ENCODE data around the gene FHOD3.
"Not testable (repeated sequence)": the region's sequence is repeated elsewhere in the genome, so short reads cannot be mapped to it uniquely, and the experiment has no call there.

The FHOD3 gene

GRCh38 chr18:36348331-36348730, 50.8 kb downstream of the FHOD3 start:
- DNase-seq (ENCODE audit: low read depth in 3 of 3, low spot score in 1 of 3) = no peak

DNA sequence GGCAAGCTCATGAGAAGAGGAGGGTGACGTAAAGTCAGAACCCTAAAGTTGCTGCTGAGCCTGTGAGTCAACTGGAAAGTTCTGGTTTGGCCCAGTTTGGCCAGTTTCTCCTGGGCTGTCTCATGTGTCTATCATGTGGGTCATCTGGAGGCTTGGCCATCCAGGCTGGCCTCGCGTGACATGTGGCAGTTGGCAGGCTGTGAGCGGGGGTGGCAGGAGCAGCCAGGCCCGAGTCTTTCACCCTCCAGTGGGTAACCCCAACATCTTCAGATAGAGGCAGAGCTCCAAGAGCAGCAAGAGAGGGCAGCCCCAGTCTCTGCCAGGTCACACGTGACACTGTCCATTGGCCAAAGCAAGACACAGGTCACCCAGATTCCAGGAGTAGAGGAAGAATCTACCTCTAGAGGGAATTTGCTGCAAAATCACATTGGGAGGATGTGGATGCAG, 51.5 kb downstream of the FHOD3 start:
- no peak for DNase-seq (ENCODE audit: low read depth in 3 of 3, low spot score in 1 of 3)

DNA sequence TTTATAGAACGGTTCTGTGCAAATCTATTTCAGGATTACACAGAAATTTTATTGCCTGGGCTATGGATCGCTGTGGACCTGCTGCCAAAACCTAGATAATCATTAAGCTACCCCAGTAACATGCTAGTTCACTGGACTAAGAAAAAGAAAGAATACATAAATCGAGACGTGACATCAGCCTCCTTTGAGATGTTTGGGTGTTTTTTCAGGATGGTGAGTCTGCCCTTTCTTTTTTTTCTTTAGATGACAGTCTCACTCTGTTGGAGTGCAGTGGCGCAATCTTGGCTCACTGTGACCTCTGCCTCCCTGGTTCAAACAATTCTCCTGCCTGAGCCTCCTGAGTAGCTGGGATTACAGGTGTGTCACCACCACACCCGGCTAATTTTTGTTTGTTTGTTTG, 52.0 kb downstream of the FHOD3 start:
- no peak for DNase-seq (ENCODE audit: low read depth in 3 of 3, low spot score in 1 of 3)

- DNase-seq (ENCODE audit: low read depth in 3 of 3, low spot score in 1 of 3) = no peak
These were observed 52.7 kb downstream of the FHOD3 start for GRCh38 chr18:36350251-36350651.

- no peak for DNase-seq (ENCODE audit: low read depth in 3 of 3, low spot score in 1 of 3)
These were observed 53.4 kb downstream of the FHOD3 start for GRCh38 chr18:36350839-36351469.

GRCh38 chr18:36352384-36352783, 54.9 kb downstream of the FHOD3 start:
- DNase-seq (ENCODE audit: low read depth in 3 of 3, low spot score in 1 of 3) = no peak

DNA sequence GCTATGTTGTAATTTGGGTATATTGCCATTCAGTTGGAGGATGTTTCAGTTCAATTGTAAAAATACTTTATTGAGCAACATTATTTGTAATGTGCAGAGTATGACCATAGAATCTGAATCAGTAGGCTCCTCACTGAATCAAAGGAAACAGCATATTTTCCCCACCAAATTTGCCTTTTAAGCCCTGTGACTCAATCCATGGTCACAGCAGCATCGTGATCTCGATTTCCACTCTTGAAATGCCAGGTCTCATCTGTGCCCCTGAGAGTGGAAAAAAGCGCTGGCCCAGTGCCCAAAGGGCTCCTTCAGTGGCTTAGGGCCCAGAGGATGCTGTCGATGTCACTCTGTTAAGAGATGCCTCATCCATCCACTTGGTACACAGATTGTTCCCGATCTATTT, 57.5 kb downstream of the FHOD3 start:
- no peak for DNase-seq (ENCODE audit: low read depth in 3 of 3, low spot score in 1 of 3)

DNA sequence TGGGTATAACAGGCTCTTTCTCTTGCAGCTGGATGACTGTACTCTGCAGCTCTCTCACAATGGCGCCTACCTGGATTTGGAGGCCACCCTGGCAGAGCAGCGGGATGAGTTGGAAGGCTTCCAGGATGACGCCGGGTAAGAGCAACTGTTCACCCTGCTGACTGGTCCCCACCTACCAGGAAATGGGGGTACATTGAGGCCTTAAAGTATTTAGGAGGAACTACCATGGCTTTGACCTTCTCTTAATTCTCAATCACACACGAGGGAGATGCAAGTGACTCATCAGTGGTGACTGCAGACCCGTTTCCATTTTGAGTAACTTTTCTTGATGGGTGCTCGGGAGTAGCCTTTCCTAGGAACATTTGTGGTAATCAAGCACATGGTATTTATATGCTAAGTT, 58.0 kb downstream of the FHOD3 start:
- DNase-seq (ENCODE audit: low read depth in 3 of 3, low spot score in 1 of 3) = no peak

DNA sequence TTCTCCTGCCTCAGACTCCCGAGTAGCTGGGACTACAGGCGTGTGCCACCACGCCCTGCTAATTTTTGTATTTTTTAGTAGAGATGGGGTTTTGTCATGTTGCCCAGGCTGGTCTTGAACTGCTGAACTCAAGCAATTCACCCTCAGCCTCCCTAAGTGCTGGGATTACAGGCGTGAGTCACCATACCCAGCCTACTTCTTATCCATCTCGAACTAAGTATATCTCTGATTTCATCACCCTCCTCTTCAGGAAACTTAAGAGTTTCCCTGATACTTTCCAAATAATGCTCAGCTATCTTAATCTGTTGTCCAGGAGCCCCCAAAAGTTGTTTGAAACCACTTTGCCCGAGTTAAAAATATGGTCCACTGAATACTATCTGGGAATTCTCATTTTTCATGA, 59.2 kb downstream of the FHOD3 start:
- not testable (repeated sequence) for DNase-seq (ENCODE audit: low read depth in 3 of 3, low spot score in 1 of 3)

DNA sequence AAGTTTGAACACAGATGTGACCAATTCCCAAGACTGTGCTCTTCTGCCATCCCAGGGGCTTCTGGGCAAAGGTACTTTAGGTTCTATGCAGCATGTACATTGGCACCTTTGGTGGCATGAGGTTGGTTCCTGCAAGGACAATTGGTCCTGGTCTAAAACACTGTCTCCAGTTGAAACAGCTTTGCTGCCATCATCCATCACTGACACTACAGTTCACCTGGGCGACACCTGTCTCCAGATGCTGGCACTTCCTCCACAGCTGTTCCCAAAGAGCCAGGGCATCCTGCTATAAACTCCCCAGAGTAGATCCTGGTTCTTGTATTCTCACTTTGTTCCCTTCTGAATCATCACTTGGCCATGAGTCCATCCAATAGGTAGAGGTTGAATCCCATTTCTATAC, 60.6 kb downstream of the FHOD3 start:
- no peak for DNase-seq (ENCODE audit: low read depth in 3 of 3, low spot score in 1 of 3)

GRCh38 chr18:36360256-36360909, 62.9 kb downstream of the FHOD3 start:
- no peak for DNase-seq (ENCODE audit: low read depth in 3 of 3, low spot score in 1 of 3)

GRCh38 chr18:36364911-36365624, 67.6 kb downstream of the FHOD3 start:
- no peak for DNase-seq (ENCODE audit: low read depth in 3 of 3, low spot score in 1 of 3)

DNA sequence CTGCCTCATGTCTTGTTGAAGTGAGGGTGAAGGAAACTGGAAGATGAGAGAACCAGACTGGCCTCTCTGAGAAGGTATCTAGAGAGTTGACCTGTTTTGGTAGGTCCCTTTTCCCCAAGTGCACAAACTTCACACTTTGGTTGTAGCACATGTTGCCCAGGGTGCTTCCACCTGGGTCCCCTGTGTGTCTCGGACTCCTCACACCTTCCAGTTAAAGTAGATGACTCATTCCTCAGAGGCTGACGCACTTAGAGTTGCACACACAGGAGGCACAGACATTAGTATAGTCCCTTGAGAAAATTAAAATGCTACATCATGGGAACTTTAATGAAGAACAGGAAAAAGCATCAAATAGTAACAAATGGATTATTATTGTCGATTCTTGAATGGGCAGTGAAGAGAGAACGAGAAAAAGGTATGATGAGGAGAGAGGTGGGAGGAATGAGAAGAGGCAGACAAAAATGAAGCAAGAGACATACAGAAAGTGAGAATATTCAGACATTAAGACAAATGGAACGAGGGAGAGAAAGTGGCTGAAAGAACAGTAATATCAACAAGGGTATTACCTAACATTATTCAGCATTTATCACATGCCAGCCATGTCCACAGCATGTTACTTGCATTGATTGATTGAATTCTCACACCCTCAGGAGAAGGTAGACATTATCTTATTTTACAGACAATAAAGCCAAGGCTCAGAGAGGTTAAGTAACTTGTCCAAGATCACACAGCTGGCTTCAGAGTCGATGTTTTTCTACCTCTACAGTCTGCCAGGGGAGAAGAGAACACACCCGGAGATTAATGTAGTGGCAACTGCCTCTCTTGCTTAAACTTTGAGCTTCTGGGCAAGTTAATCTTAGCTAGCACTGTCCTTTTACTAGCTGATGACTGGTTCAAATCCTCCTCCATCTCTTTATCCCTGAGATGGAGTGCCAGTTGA, 68.6 kb downstream of the FHOD3 start:
- DNase-seq (ENCODE audit: low read depth in 3 of 3, low spot score in 1 of 3) = no peak

DNA sequence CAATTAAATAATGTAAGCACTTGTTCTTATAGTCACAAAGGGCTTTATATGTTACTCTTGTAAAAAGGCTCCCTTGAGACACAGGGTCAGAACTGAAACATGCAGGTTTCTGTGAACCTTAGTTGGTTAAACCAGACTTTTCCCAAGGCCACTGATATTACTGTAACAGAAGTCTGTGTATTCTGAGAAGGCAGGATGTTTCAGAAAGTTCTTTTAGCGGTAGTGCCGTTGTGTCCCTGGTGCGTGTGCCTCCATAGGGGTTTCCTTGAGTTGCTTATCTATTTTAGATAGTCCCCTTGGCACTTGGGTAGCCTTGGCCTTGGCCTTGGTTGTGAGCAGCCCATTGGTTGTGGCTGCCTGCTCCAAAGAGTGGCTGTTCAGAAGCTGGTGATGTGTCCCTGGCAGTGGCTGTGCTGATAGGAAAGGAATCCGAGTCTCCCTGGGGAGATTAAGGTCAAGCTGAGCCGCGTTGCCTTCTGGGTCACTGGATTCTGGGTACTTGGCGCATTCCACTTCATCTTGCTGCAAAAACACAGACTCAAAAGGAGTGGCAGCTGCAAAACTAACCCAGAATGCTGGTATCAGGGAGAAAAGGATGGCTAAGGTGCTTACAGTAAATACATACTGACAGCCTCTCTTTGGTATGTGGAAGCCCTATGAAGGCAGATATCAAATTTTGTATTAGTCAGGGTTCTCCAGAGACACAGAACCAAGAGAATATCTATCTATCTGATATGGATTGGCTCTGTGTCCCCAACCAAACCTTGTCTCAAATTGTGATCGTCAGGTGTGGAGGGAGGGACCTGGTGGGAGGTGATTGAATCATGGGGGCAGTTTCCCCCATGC, 69.7 kb downstream of the FHOD3 start:
- no peak for DNase-seq (ENCODE audit: low read depth in 3 of 3, low spot score in 1 of 3)

GRCh38 chr18:36368889-36369288, 71.4 kb downstream of the FHOD3 start:
- DNase-seq (ENCODE audit: low read depth in 3 of 3, low spot score in 1 of 3) = no peak

GRCh38 chr18:36372903-36373311, 75.4 kb downstream of the FHOD3 start:
- DNase-seq (ENCODE audit: low read depth in 3 of 3, low spot score in 1 of 3) = no peak

DNA sequence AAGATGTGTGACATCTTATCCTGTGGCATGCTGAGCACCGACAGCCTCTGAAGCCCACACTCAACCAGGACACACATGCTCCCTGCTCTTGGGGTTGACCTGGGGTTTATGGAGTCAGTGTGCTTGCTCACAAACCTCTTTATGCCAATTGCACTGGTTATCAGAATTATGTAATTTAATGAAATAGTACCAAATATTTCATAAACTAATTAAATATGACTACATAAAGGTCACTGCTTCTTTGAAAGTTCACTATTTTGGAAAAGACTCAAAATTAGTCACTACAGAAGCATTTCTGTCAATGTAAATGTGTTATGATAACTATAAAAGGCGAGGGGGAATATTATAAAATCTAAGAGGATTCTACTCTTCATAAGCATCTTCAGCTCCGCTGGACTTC, 76.7 kb downstream of the FHOD3 start:
- no peak for DNase-seq (ENCODE audit: low read depth in 3 of 3, low spot score in 1 of 3)

- no peak for DNase-seq (ENCODE audit: low read depth in 3 of 3, low spot score in 1 of 3)
These were observed 77.6 kb downstream of the FHOD3 start for GRCh38 chr18:36375118-36375517.

- DNase-seq (ENCODE audit: low read depth in 3 of 3, low spot score in 1 of 3) = no peak
These were observed 78.8 kb downstream of the FHOD3 start for GRCh38 chr18:36376361-36376760.

GRCh38 chr18:36377626-36378025, 80.1 kb downstream of the FHOD3 start:
- DNase-seq (ENCODE audit: low read depth in 3 of 3, low spot score in 1 of 3) = no peak
